K562 (cell line): ENCODE measurements around the gene CLTC. TPM values are rescaled to one million over a fixed set of nuclear protein-coding genes. Genes with fewer than 3 reads are reported as not detected.

Experiments
- ARNT ChIP-seq, 2 experiments: fragments of 450-650 bp; IDR thresholded peaks; 2 replicates each; pipeline ENCODE4 v1.6.1; 2016; ENCODE audit warnings: mild to moderate bottlenecking in 1 of 2
- ASH1L ChIP-seq: fragments of 450-650 bp; IDR thresholded peaks from 2 replicates; pipeline ENCODE4 v1.6.1; 2018; ENCODE audit warnings: borderline replicate concordance, mild to moderate bottlenecking, low read depth; ENCODE audit not compliant: partially characterized antibody
- BCOR ChIP-seq: fragments of 450-650 bp; IDR thresholded peaks from 2 replicates; pipeline ENCODE4 v1.6.1; 2016
- GTF3C2 ChIP-seq: IDR thresholded peaks from 3 replicates; pipeline ENCODE4 v1.6.1; 2011; ENCODE audit warnings: borderline replicate concordance, mild to moderate bottlenecking, moderate library complexity; ENCODE audit not compliant: insufficient read length; ENCODE audit errors: extremely low read depth
- SLC30A9 ChIP-seq: fragments of 250-450 bp; sonication (Bioruptor Pico); IDR thresholded peaks from 2 replicates; pipeline ENCODE4 v1.8.0; 2022; ENCODE audit warnings: mild to moderate bottlenecking, moderate library complexity
- TAF9B ChIP-seq: fragments of 450-650 bp; IDR thresholded peaks from 2 replicates; pipeline ENCODE4 v1.6.1; 2018; ENCODE audit warnings: mild to moderate bottlenecking; ENCODE audit not compliant: partially characterized antibody
- XRCC4 ChIP-seq: IDR thresholded peaks from one replicate; pipeline ENCODE4 v1.6.1; 2011; ENCODE audit not compliant: insufficient read depth, insufficient read length; ENCODE audit errors: extremely low read depth
- ZNF165 ChIP-seq: fragments of 250-450 bp; sonication (Bioruptor Pico); IDR thresholded peaks from 2 replicates; pipeline ENCODE4 v1.4.0; 2020; ENCODE audit warnings: borderline replicate concordance
- ZNF232 ChIP-seq: sonication (generic); formaldehyde crosslinking; IDR thresholded peaks from 2 replicates; pipeline ENCODE4 v1.8.0; 2022; ENCODE audit warnings: mild to moderate bottlenecking, missing genetic modification reagents
- polyA plus RNA-seq, 8 experiments: library from polyadenylated mRNA; depleted of rRNA in 4 of 8; stranded (reverse) in 5 of 8; unstranded in 3 of 8; fragments of >200 nt; fragmentation: Nextera tagmentation in 2 of 8; fragmentation: Illumina TruSeq in 1 of 8; extraction: Ambion mirVana in 2 of 8; extraction: Trizol in 1 of 8; gene quantifications; 2 replicates each; pipeline versions ENCODE4 v1.2.1 to v1.2.3, GENCODE V29; 2011 to 2014; ENCODE audit warnings: inconsistent platforms in 1 of 8, missing spikeins in 1 of 8
- total RNA-seq, 7 experiments: library from RNA; depleted of rRNA in 6 of 7; stranded (reverse); fragments of >200 nt in 6 of 7; fragmentation: Illumina TruSeq in 2 of 7; extraction: Trizol in 2 of 7; gene quantifications; 2 replicates each; pipeline versions ENCODE4 v1.2.1 to v1.2.3, GENCODE V29; 2011 to 2021; ENCODE audit warnings: low replicate concordance in 1 of 7
- TF ChIP-seq, protein P1 (sequence below): IDR thresholded peaks from 2 replicates; pipeline ENCODE4 v1.6.1; 2012; ENCODE audit warnings: low read depth, low read length, improper control_type of control experiment, borderline replicate concordance

The CLTC gene
- total and polyA plus RNA-seq, 9 of the 15 experiments (the other 6 are each of a cell fraction or from before 2014, with no cell fraction given), result 115 to 267 (median 174) TPM

DNA sequence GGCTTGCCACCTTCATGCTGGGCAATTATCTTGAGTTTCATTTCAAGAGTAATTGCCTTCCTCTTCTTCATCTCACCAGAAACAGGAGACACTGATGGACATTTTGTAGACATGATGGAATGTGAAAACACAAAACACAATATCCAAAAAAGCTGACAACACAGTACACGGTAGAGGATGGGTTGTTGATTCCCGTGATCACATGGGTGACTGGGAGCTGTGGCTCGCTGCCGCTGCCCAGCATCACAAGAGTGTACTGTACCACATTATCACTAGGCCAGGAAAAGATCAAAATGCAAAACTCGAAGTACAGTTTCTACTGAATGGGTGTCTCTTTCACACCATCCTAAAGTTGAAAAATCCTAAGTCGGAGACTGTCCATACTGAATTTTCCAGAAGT, 80.1 kb downstream of the CLTC start (continued):
- TF ChIP-seq GTF3C2 (no peak), TAF9B (peak; percentile 27), XRCC4 (no peak), SLC30A9 (CRISPR knock-in tag) (no peak), BCOR (no peak), ZNF232 (no peak), ARNT (IDR thresholded peaks at IDR 0.05) (no peak), ZNF165 (CRISPR knock-in tag) (no peak), ASH1L (no peak)
- TF ChIP-seq, protein P1, sequence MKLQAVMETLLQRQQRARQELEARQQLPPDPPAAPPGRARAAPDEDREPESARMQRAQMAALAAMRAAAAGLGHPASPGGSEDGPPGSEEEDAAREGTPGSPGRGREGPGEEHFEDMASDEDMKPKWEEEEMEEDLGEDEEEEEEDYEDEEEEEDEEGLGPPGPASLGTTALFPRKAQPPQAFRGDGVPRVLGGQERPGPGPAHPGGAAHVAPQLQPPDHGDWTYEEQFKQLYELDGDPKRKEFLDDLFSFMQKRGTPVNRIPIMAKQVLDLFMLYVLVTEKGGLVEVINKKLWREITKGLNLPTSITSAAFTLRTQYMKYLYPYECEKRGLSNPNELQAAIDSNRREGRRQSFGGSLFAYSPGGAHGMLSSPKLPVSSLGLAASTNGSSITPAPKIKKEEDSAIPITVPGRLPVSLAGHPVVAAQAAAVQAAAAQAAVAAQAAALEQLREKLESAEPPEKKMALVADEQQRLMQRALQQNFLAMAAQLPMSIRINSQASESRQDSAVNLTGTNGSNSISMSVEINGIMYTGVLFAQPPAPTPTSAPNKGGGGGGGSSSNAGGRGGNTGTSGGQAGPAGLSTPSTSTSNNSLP, result no peak
